Activated T-cell treated with anti-CD3 and anti-CD28 coated beads, Interleukin-2, amount 50 U/mL, for 24 hours (primary cell): ENCODE measurements around the gene DMD.

Experiments used
- DNase-seq: peaks from one replicate; pipeline ENCODE4 v3.0.0-alpha.2; 2020
- H3K27ac Mint-ChIP-seq: 2 replicates; pipeline ENCODE4 v1.8.0; 2020; ENCODE audit warnings: mild to moderate bottlenecking, mixed read lengths
- H3K27me3 Mint-ChIP-seq: 2 replicates; pipeline ENCODE4 v1.8.0; 2020; ENCODE audit warnings: mixed read lengths
- H3K36me3 Mint-ChIP-seq: 2 replicates; pipeline ENCODE4 v1.8.0; 2020; ENCODE audit warnings: low read depth, mixed read lengths
- H3K4me1 Mint-ChIP-seq: 2 replicates; pipeline ENCODE4 v1.8.0; 2020; ENCODE audit warnings: low read depth, mixed read lengths
- H3K4me3 Mint-ChIP-seq: 2 replicates; pipeline ENCODE4 v1.8.0; 2020; ENCODE audit warnings: mild to moderate bottlenecking, moderate library complexity, mixed read lengths
- H3K9me3 Mint-ChIP-seq: 2 replicates; pipeline ENCODE4 v1.8.0; 2020; ENCODE audit warnings: mixed read lengths

Gene DMD

GRCh38 chrX:33032700-33033099, 178.6 kb downstream of the DMD start:
- Mint-ChIP-seq H3K27me3 (peaks cover 2% of the 10 kb centered on the region), H3K4me1 (no peaks in the 10 kb centered on the region), H3K27ac (no peak overlapping the region), H3K4me3 (no peak overlapping the region), H3K36me3 (no peaks in the 10 kb centered on the region), H3K9me3 (peaks cover 2% of the 10 kb centered on the region)
- DNase-seq: no peak

- no peaks in the 10 kb centered on the region for H3K36me3 Mint-ChIP-seq
- H3K27ac Mint-ChIP-seq: no peak overlapping the region
- H3K4me1 Mint-ChIP-seq: no peaks in the 10 kb centered on the region
- no peaks in the 10 kb centered on the region for H3K9me3 Mint-ChIP-seq
- H3K27me3 Mint-ChIP-seq: peaks cover 11% of the 10 kb centered on the region
- H3K4me3 Mint-ChIP-seq: no peak overlapping the region
- DNase-seq: no peak
Observed at GRCh38 chrX:33014949-33015348, 196.4 kb downstream of the DMD start.

GRCh38 chrX:33014086-33014485, 197.3 kb downstream of the DMD start:
- Mint-ChIP-seq H3K9me3 (no peaks in the 10 kb centered on the region), H3K27ac (no peak overlapping the region), H3K4me1 (no peaks in the 10 kb centered on the region), H3K4me3 (no peak overlapping the region), H3K36me3 (no peaks in the 10 kb centered on the region), H3K27me3 (peaks cover 11% of the 10 kb centered on the region)
- DNase-seq: no peak

GRCh38 chrX:33001107-33001506, 210.2 kb downstream of the DMD start:
- peaks cover 3% of the 10 kb centered on the region for H3K27me3 Mint-ChIP-seq
- H3K4me1 Mint-ChIP-seq: no peaks in the 10 kb centered on the region
- H3K27ac Mint-ChIP-seq: no peak overlapping the region
- DNase-seq: no peak
- H3K36me3 Mint-ChIP-seq: no peaks in the 10 kb centered on the region
- H3K9me3 Mint-ChIP-seq: no peaks in the 10 kb centered on the region
- H3K4me3 Mint-ChIP-seq: no peak overlapping the region

- no peak overlapping the region for H3K27ac Mint-ChIP-seq
Observed at GRCh38 chrX:32998776-32999175, 212.6 kb downstream of the DMD start.

GRCh38 chrX:32995427-32995826, 215.9 kb downstream of the DMD start:
- Mint-ChIP-seq H3K27me3 (peaks cover 3% of the 10 kb centered on the region), H3K36me3 (no peaks in the 10 kb centered on the region), H3K4me1 (no peaks in the 10 kb centered on the region), H3K27ac (no peak overlapping the region), H3K4me3 (no peak overlapping the region), H3K9me3 (no peaks in the 10 kb centered on the region)
- no peak for DNase-seq

More at GRCh38 chrX:32998776-32999175, 212.6 kb downstream of the DMD start:
- Mint-ChIP-seq H3K27me3 (peaks cover 3% of the 10 kb centered on the region), H3K36me3 (no peaks in the 10 kb centered on the region), H3K4me3 (no peak overlapping the region), H3K4me1 (no peaks in the 10 kb centered on the region), H3K9me3 (no peaks in the 10 kb centered on the region)
- DNase-seq: no peak

GRCh38 chrX:32987142-32987541, 224.2 kb downstream of the DMD start:
- no peak for DNase-seq
- no peaks in the 10 kb centered on the region for H3K4me1 Mint-ChIP-seq
- no peak overlapping the region for H3K27ac Mint-ChIP-seq
- peaks cover 3% of the 10 kb centered on the region for H3K27me3 Mint-ChIP-seq
- H3K9me3 Mint-ChIP-seq: no peaks in the 10 kb centered on the region
- no peak overlapping the region for H3K4me3 Mint-ChIP-seq
- H3K36me3 Mint-ChIP-seq: no peaks in the 10 kb centered on the region

GRCh38 chrX:32985544-32985943, 225.8 kb downstream of the DMD start:
- Mint-ChIP-seq H3K36me3 (no peaks in the 10 kb centered on the region), H3K27me3 (peaks cover 3% of the 10 kb centered on the region), H3K4me3 (no peak overlapping the region), H3K9me3 (no peaks in the 10 kb centered on the region), H3K27ac (no peak overlapping the region), H3K4me1 (no peaks in the 10 kb centered on the region)
- no peak for DNase-seq

- Mint-ChIP-seq H3K36me3 (no peaks in the 10 kb centered on the region), H3K27me3 (peaks cover 3% of the 10 kb centered on the region), H3K4me1 (no peaks in the 10 kb centered on the region), H3K9me3 (peaks cover 3% of the 10 kb centered on the region), H3K27ac (no peak overlapping the region), H3K4me3 (no peak overlapping the region)
- DNase-seq: no peak
Observed at GRCh38 chrX:32966821-32967355, 244.5 kb downstream of the DMD start.

- Mint-ChIP-seq H3K27ac (no peak overlapping the region), H3K27me3 (peaks cover 13% of the 10 kb centered on the region), H3K4me1 (no peaks in the 10 kb centered on the region), H3K36me3 (no peaks in the 10 kb centered on the region), H3K4me3 (no peak overlapping the region), H3K9me3 (peaks cover 2% of the 10 kb centered on the region)
- no peak for DNase-seq
Observed at GRCh38 chrX:32954125-32954524, 257.2 kb downstream of the DMD start.

GRCh38 chrX:32948130-32948529, 263.2 kb downstream of the DMD start:
- no peak for DNase-seq
- no peak overlapping the region for H3K4me3 Mint-ChIP-seq
- no peak overlapping the region for H3K27ac Mint-ChIP-seq
- H3K4me1 Mint-ChIP-seq: no peaks in the 10 kb centered on the region
- H3K9me3 Mint-ChIP-seq: no peaks in the 10 kb centered on the region
- H3K27me3 Mint-ChIP-seq: peaks cover 6% of the 10 kb centered on the region
- no peaks in the 10 kb centered on the region for H3K36me3 Mint-ChIP-seq

GRCh38 chrX:32937043-32937442, 274.3 kb downstream of the DMD start:
- Mint-ChIP-seq H3K4me3 (no peak overlapping the region), H3K27ac (no peak overlapping the region), H3K27me3 (peaks cover 4% of the 10 kb centered on the region), H3K9me3 (no peaks in the 10 kb centered on the region), H3K4me1 (no peaks in the 10 kb centered on the region), H3K36me3 (no peaks in the 10 kb centered on the region)
- DNase-seq: no peak

GRCh38 chrX:32933548-32933947, 277.8 kb downstream of the DMD start:
- Mint-ChIP-seq H3K9me3 (no peaks in the 10 kb centered on the region), H3K4me3 (no peak overlapping the region), H3K4me1 (no peaks in the 10 kb centered on the region), H3K27me3 (peaks cover 10% of the 10 kb centered on the region), H3K27ac (no peak overlapping the region), H3K36me3 (no peaks in the 10 kb centered on the region)
- no peak for DNase-seq

GRCh38 chrX:32929040-32929439, 282.3 kb downstream of the DMD start:
- peaks cover 6% of the 10 kb centered on the region for H3K27me3 Mint-ChIP-seq
- no peaks in the 10 kb centered on the region for H3K4me1 Mint-ChIP-seq
- H3K27ac Mint-ChIP-seq: no peak overlapping the region
- H3K9me3 Mint-ChIP-seq: no peaks in the 10 kb centered on the region
- no peak for DNase-seq
- no peak overlapping the region for H3K4me3 Mint-ChIP-seq
- H3K36me3 Mint-ChIP-seq: no peaks in the 10 kb centered on the region

GRCh38 chrX:32896088-32896487, 315.3 kb downstream of the DMD start:
- Mint-ChIP-seq H3K4me3 (no peak overlapping the region), H3K4me1 (no peaks in the 10 kb centered on the region), H3K9me3 (no peaks in the 10 kb centered on the region), H3K36me3 (no peaks in the 10 kb centered on the region), H3K27me3 (peaks cover 11% of the 10 kb centered on the region), H3K27ac (no peak overlapping the region)
- DNase-seq: no peak

GRCh38 chrX:32894679-32895078, 316.7 kb downstream of the DMD start:
- Mint-ChIP-seq H3K36me3 (no peaks in the 10 kb centered on the region), H3K4me1 (no peaks in the 10 kb centered on the region), H3K27ac (no peak overlapping the region), H3K4me3 (no peak overlapping the region), H3K27me3 (peaks cover 11% of the 10 kb centered on the region), H3K9me3 (no peaks in the 10 kb centered on the region)
- no peak for DNase-seq
